ENCODE results near the gene ERP27.

Gene ERP27

GRCh38 chr12:14959126-14959440 is 20.7 kb upstream of the ERP27 start:
- DNase-seq, result no peak

- DNase-seq, result no peak
Observed at GRCh38 chr12:14958361-14959125, 20.2 kb upstream of the ERP27 start.

DNA sequence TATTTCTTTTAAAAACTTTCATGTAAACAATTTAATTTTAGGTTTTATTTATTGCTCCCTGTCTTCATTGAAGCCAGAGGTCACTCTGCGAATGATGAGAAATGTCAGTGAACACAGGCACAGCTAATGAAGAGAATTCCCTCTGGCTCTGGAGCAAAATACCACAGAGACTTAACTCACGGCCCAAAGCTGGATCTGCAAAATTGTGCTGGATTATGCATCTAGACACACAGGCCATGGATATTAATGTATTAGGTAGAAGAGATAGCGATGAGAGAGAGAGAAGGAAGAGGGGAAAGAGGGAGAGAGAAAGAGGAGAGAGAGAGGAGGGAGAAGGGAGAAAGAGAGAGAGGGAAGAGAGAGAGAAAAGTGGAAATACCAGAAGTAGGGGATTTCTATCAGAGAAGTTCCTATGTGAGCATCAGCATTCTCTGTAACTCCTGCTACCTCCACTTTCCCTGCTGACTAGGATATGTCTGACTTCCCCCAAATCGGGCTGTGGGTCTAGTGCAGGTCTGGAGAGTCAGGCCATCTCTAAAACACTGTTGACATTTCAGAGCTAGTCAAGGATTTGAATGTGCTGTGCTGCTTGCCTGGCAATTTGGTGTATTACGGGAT is 19.3 kb upstream of the ERP27 start:
- no peak for DNase-seq

DNA sequence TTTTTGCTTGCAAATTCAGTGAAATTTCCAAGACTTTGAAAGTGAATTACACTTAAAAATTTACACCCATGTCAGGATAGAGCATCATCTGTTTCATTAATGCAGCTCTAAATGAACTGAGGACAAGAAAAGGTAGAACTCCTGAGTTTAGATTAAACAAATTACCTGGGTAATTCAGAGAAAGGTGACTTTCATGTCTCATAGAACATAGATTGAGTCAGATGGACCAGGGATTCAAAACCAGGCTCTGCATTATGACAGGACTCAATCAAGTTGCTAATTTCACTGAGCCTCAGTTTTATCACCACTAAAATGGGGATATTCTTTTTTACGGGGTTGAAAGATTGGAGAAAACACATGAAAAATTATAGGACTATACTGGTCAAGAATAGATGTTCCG is 18.6 kb upstream of the ERP27 start:
- DNase-seq, result no peak

GRCh38 chr12:14956024-14956891 is 17.9 kb upstream of the ERP27 start:
- no peak for DNase-seq

GRCh38 chr12:14954269-14954668 is 15.9 kb upstream of the ERP27 start:
- no peak for DNase-seq

DNA sequence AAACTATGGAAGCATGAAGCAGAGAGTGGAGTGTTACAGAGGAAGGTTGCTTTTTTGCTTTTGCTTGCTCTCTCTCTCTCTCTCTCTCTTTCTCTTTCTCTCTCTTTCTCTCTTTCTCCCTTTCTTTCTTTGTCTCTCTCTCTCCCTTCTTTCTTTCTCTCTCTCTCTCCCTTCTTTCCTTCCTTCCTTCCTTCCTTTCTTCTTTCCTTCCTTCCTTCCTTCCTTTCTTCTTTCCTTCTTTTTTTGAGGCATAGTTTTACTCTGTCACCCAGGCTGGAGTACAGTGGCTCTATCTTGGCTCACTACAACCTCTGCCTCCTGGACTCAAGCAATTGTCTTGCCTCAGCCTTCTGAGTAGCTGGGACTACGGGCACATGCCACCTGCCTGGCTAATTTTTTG is 15.4 kb upstream of the ERP27 start:
- DNase-seq, result no peak

GRCh38 chr12:14952299-14952921 is 14.1 kb upstream of the ERP27 start:
- peak; percentile 56 to 89 for DNase-seq

- no peak for DNase-seq
Observed at GRCh38 chr12:14951851-14952250, 13.5 kb upstream of the ERP27 start.

- DNase-seq, result peak in 1 of 2 experiments; percentile 19
Observed at GRCh38 chr12:14950982-14951746, 12.8 kb upstream of the ERP27 start.

DNA sequence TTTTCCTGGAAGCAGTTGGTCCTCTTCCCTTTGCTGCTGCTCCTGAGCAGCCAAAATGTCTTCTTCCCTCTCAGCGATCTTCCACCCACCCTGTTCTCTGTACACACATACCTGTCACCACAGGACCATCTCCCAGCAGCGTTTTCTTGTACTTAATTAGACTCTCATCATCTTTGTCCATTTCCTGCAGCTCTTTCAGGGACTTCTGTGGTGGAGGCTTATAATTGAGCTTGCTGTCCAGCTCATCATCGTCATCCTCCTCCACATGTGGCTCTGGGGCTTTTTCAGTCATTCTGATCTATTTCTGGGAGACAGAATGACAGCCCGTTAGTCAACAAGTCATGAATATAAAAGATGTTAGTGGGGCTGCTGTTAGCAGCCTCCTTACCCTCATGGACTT is 12.1 kb upstream of the ERP27 start:
- DNase-seq, result no peak

DNA sequence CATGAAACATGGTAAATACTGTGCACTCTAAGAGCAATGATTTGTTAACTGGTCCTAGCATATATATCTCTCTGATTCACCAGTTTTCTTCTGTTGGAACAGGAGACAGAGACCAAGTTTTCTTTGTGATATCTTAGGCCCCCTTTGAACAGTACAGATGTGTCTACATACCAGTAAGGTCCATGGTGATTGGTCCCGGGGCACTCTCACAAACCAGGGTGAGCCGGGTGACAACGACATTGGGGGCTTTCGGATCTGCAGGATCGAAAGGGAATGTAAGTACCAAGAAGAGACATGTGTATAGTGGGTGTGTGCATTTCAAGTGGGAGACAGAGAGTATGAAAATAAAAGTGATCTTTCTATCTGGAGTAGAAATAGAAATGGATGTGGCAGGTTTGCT is 11.3 kb upstream of the ERP27 start:
- no peak for DNase-seq

GRCh38 chr12:14948672-14949071 is 10.3 kb upstream of the ERP27 start:
- peak in 1 of 2 experiments; percentile 41 for DNase-seq

- DNase-seq, result no peak
Observed at GRCh38 chr12:14946861-14947260, 8.5 kb upstream of the ERP27 start.

- DNase-seq, result no peak
Observed at GRCh38 chr12:14946162-14946561, 7.8 kb upstream of the ERP27 start.

DNA sequence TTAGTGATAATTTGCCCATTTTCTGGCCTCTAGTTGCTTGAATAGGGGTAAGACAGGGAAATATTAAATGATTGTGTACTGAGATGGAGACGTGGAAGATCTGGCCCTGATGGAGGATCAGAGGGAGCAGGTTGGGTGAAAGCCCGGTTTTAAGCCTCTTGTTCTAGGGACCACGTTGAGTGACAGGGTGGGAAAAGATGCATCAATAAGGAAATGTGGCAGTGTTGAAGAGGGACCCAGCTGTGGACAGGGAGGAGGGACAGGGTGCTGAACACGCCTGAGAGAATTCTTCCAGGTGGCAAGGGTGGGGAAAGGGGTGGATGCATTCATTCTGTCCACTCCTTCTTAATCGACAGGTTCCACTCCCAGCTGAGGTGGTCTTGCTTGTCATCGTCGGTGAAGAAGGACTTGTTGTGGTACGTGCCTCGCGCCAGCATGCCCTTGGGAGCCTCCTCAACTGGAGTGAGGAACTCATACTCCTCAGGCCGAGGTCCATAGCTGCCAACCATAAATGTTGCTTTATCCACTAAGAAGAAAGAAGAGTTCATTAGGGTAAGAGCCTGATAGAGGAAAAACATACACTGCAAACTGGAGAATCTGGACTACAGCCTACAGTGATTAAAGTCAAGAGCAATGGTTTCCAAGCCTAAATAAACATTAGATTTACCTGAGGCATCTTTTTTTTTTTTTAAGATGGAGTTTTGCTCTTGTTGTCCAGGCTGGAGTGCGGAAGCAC is 4.0 kb upstream of the ERP27 start:
- DNase-seq, result no peak

DNA sequence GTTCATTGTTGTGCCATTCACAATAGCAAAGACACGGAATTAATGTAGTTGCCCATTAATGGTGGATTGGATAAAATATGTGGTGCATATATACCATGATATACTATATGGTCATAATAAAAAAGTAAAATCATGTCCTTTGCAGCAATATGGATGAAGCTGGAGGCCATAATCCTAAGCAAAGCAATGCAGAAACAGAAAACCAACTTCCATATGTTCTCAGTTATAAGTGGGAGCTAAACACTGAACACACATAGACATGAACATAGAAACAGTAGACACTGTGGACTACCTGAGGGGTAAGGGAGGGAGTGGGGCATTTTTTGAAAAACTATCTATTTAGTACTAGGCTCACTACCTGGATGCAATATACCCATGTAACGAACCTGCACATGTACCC is 3.0 kb upstream of the ERP27 start:
- no peak for DNase-seq

DNA sequence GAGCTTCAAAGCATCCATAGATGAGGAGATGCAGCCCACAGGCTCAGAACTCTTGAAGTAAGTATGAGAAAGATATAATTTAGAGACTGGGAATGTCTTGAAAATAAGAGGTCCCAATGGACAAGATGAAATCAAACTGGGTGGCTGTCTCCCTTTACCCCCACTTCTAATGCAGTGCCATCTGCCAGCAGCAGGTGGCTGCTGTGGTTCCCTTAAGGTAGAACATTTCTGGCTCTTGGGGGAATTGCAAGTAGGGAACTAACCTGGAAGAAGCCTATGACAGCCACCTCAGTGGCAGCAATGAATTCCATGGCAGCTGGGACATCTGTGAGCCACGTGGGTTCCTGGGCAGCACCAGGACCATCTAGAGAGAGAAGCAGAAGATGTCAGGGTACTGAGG is 648 bp downstream of the ERP27 start:
- DNase-seq, result no peak

- DNase-seq, result no peak
Observed at GRCh38 chr12:14937014-14937413, 1.3 kb downstream of the ERP27 start.

DNA sequence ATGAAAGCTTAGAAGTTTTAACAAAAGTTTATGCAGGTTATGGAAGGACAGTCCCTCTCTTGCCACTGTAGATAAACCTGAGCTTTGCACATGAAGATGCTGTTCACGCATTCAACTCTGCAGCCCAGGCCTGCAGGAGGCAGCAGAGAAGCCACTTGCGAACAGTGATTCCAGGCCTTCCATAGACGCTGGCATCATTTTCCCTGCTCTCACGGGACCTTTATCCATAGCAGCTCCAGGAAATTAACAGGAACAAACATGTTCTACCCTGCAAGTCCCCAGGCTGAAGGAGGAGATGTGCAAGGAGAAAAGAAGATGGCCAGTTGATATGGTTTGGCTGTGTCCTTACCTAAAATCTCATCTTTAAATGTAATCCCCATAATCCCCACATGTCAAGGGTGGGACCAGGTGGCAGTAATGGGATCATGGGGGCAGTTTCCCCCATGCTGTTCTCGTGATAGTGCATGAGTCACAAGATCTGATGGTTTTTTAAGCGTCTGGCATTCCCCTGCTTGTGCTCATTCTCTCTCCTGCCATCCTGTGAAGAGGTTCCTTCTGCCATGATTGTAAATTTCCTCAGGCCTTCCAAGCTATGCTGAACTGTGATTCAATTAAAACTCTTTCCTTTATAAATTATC is 2.0 kb downstream of the ERP27 start:
- no peak for DNase-seq

- no peak for DNase-seq
Observed at GRCh38 chr12:14935031-14935430, 3.3 kb downstream of the ERP27 start.

Measured in SW 1271 (cell line).